CD4-positive, CD25-positive, alpha-beta regulatory T cell (primary cell): ENCODE results near the gene AP2B1. TPM values are rescaled to one million over a fixed set of nuclear protein-coding genes. Genes with fewer than 3 reads are reported as not detected.

Experiments
- ATAC-seq, 2 donors: fragments of 150-1000 bp; cut with Tn5 transposase; one replicate each; pipeline ENCODE4 v1.10.0; 2021; ENCODE audit warnings: low read depth in 2 of 2, moderate number of reproducible peaks in 2 of 2, moderate library complexity in 1 of 2
- DNase-seq, 3 donors: peaks; one replicate each; pipeline versions ENCODE4 v3.0.0 to v3.0.0-alpha.2; 2012 to 2022; ENCODE audit warnings: mixed read lengths in 1 of 3
- H3K27ac ChIP-seq: one replicate; pipeline ENCODE4 v1.7.0; 2013; ENCODE audit warnings: mild to moderate bottlenecking, low read length; ENCODE audit not compliant: insufficient read depth, poor library complexity, severe bottlenecking
- H3K27me3 ChIP-seq: one replicate; pipeline ENCODE4 v1.7.0; 2013; ENCODE audit warnings: low read length; ENCODE audit not compliant: control insufficient read depth, insufficient read depth
- H3K36me3 ChIP-seq: one replicate; pipeline ENCODE4 v1.7.0; 2013; ENCODE audit warnings: mild to moderate bottlenecking, low read length, moderate library complexity; ENCODE audit not compliant: control insufficient read depth, insufficient read depth
- H3K4me1 ChIP-seq: 2 replicates; pipeline ENCODE4 v1.7.0; 2013; ENCODE audit warnings: mild to moderate bottlenecking, low read length; ENCODE audit not compliant: insufficient read depth, control insufficient read depth, poor library complexity, severe bottlenecking
- H3K4me3 ChIP-seq: one replicate; pipeline ENCODE4 v1.7.0; 2013; ENCODE audit warnings: low read depth, mild to moderate bottlenecking, low read length, moderate library complexity
- H3K9me3 ChIP-seq, 2 experiments: 1 replicate in 1 of 2; 2 replicates in 1 of 2; pipeline ENCODE4 v1.7.0; 2013; ENCODE audit warnings: low read length in 2 of 2, mild to moderate bottlenecking in 1 of 2, moderate library complexity in 1 of 2; ENCODE audit not compliant: control insufficient read depth in 2 of 2
- H3K27ac Mint-ChIP-seq, 3 donors: one replicate each; pipeline ENCODE4 v1.8.0; 2020 to 2022; ENCODE audit warnings: mild to moderate bottlenecking in 3 of 3, mixed read lengths in 3 of 3, moderate library complexity in 2 of 3
- H3K27me3 Mint-ChIP-seq: one replicate; pipeline ENCODE4 v1.8.0; 2022; ENCODE audit warnings: mild to moderate bottlenecking, mixed read lengths
- H3K36me3 Mint-ChIP-seq: one replicate; pipeline ENCODE4 v1.8.0; 2020; ENCODE audit warnings: mixed read lengths
- H3K4me1 Mint-ChIP-seq, 4 donors: one replicate each; pipeline ENCODE4 v1.8.0; 2020 to 2022; ENCODE audit warnings: mixed read lengths in 4 of 4, mild to moderate bottlenecking in 1 of 4
- H3K4me3 Mint-ChIP-seq, 4 donors: one replicate each; pipeline ENCODE4 v1.8.0; 2020 to 2022; ENCODE audit warnings: mild to moderate bottlenecking in 4 of 4, mixed read lengths in 4 of 4, moderate library complexity in 3 of 4
- H3K9me3 Mint-ChIP-seq, 7 donors: one replicate each; pipeline ENCODE4 v1.8.0; 2020 to 2022; ENCODE audit warnings: mixed read lengths in 7 of 7, mild to moderate bottlenecking in 3 of 7, moderate library complexity in 2 of 7
- polyA plus RNA-seq, 4 donors: library from polyadenylated mRNA; unstranded; fragments of 300-500 nt; fragmentation: Illumina TruSeq; gene quantifications; one replicate each; pipeline ENCODE4 v1.2.3, GENCODE V29; 2021
- total RNA-seq: library from RNA; stranded (reverse); gene quantifications from one replicate; pipeline ENCODE4 v1.2.3, GENCODE V29; 2022

Gene AP2B1
- total RNA-seq = 133 TPM
- polyA plus RNA-seq = 10 to 100 TPM; 59.8 to 89.2 (median 74.4) TPM

DNA sequence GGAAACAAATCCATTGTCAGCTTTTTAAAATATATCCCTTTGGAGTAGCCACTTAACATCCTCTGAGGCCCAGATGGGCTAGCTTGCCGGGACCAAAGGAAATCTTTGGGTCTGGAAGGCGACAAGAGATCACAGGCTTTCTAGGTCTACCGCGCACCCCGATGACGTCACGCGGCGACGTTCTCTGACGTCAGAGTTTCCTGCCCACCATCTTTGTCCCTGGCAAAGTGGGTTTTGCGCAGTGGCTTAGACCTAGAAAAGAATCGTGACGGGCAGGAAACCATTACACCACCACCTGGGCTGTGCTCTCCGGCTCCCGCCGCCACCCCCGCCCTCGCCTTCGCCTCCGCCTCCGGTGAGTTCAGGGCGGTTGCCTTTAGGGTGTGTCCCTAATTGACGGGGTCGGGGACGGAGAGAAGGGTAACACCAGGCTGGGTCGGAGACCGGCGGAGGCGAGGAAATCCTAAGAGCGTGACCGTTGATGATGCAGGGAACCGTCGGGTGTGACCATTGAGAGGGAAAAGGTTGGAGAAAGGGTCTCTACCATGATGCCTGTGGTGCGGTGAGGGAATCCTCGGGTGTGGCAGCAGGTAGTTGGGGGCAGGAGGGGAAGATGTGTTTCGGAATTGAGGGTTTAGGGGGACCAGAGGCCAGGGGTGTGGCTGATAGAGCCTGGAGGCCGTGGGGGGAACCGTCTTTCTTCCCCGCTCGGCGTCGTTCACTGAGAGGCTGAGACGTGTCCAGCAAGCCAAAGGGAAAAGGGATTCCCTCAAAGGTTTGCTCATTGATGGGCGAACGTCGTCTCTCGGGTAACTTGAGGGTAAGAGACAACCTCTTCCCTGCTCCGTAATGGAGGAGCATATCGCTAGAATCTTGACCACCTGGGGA is at the start of gene AP2B1:
Gene AP2B1 (plus strand): TSS at position 249 of the 888 bp plus-strand sequence. CDS start 6,709 bp downstream, outside the sequence.
- Histone ChIP-seq H3K27ac (peak within 1 kb of the TSS; percentile 91), H3K4me3 (peak within 1 kb of the TSS; percentile 93), H3K27me3 (no peaks in the 10 kb centered on the region), H3K9me3 (no peaks in the 10 kb centered on the region), H3K4me1 (peaks cover 36% of the 10 kb centered on the region), H3K36me3 (no peaks in the 10 kb centered on the region)
- peaks cover 12% of the 10 kb centered on the region for H3K27me3 Mint-ChIP-seq
- H3K36me3 Mint-ChIP-seq = peaks cover 3% of the 10 kb centered on the region
- H3K9me3 Mint-ChIP-seq = no peaks in the 10 kb centered on the region
- H3K4me1 Mint-ChIP-seq = peaks cover 12 to 47% (median 27%) of the 10 kb centered on the region in 4 donors
- ATAC-seq = peak; percentile 99
- H3K4me3 Mint-ChIP-seq = peak within 1 kb of the TSS; percentile 89 to 99 (median 98)
- H3K27ac Mint-ChIP-seq = peak within 1 kb of the TSS; percentile 98 to 100 (median 100)
- DNase-seq = peak; percentile 93 to 98 (median 98)

DNA sequence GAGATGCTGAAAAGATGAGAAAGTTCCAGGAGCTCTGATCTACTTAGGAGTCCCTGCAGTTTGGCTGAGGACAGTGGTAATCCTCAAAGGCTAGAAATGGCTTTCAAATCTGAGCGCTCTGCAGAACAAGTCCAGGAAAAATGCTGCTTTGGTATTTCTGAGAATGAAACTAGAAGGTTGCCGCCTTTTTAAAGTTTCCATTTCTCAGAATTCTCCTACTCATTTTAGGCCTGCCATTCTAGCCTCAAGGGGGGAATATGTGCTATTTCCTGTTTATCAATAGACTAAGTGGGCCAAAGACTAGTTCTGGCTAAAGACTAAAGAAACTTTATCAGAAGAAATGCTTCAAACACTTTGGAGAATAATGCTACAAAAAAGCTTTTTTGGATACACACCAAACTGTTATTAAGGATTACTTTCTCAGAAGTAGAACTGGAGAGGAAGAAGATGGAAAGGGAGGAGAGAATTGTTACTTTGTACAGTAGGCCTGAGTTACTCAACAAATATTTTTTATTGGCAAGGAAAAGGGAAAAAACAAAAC is 49.5 kb upstream of the AP2B1 start, which contains the start of gene SLFN12L:
Gene SLFN12L (minus strand): TSS at position 78 of the 541 bp plus-strand sequence. CDS start 15,314 bp downstream, outside the sequence.
- no peaks in the 10 kb centered on the region for H3K9me3 ChIP-seq
- Mint-ChIP-seq H3K4me1 (peaks cover 31 to 67% (median 48%) of the 10 kb centered on the region in 4 donors), H3K27ac (peak within 1 kb of the TSS; percentile 87 to 100 (median 94)), H3K27me3 (no peaks in the 10 kb centered on the region), H3K9me3 (no peaks in the 10 kb centered on the region), H3K4me3 (peak within 1 kb of the TSS; percentile 89 to 98 (median 94)), H3K36me3 (peaks cover 15% of the 10 kb centered on the region)
- H3K27me3 ChIP-seq = no peaks in the 10 kb centered on the region
- H3K36me3 ChIP-seq = no peaks in the 10 kb centered on the region
- DNase-seq (peak in 2 of 3 donors; percentile 34 to 95), ATAC-seq (peak; percentile 69 to 71)
- H3K4me3 ChIP-seq = peak within 1 kb of the TSS; percentile 97
- peaks cover 85% of the 10 kb centered on the region for H3K4me1 ChIP-seq
- peak within 1 kb of the TSS; percentile 86 for H3K27ac ChIP-seq

DNA sequence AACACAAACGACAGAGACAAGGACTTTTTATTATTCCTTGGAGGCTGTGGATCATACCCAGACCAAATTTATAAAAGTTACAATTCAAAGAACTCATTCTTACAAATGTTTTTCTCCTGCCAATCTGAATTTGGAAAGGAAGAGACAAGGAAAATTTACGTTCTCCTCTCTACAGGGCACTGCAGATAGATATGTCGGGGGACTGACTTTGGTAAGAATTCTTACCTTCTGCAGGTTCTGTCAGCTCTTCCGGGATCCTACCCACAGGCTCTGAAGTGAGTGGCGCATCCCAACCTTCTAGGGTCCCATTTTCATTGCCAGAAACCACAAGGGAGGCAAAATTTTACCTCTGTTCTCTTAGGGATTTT is 47.5 kb upstream of the AP2B1 start:
- no peak for ATAC-seq
- Mint-ChIP-seq H3K27ac (peak overlapping the region; percentile 87 to 99 (median 94)), H3K4me3 (peak overlapping the region; percentile 83 to 98 (median 92)), H3K4me1 (peaks cover 29 to 60% (median 45%) of the 10 kb centered on the region in 4 donors), H3K9me3 (no peaks in the 10 kb centered on the region), H3K27me3 (no peaks in the 10 kb centered on the region), H3K36me3 (peaks cover 7% of the 10 kb centered on the region)
- H3K9me3 ChIP-seq = no peaks in the 10 kb centered on the region
- H3K36me3 ChIP-seq = no peaks in the 10 kb centered on the region
- no peak for DNase-seq
- H3K27me3 ChIP-seq = no peaks in the 10 kb centered on the region
- H3K4me1 ChIP-seq = peaks cover 70% of the 10 kb centered on the region
- peak overlapping the region; percentile 97 for H3K4me3 ChIP-seq
- peak overlapping the region; percentile 86 for H3K27ac ChIP-seq

DNA sequence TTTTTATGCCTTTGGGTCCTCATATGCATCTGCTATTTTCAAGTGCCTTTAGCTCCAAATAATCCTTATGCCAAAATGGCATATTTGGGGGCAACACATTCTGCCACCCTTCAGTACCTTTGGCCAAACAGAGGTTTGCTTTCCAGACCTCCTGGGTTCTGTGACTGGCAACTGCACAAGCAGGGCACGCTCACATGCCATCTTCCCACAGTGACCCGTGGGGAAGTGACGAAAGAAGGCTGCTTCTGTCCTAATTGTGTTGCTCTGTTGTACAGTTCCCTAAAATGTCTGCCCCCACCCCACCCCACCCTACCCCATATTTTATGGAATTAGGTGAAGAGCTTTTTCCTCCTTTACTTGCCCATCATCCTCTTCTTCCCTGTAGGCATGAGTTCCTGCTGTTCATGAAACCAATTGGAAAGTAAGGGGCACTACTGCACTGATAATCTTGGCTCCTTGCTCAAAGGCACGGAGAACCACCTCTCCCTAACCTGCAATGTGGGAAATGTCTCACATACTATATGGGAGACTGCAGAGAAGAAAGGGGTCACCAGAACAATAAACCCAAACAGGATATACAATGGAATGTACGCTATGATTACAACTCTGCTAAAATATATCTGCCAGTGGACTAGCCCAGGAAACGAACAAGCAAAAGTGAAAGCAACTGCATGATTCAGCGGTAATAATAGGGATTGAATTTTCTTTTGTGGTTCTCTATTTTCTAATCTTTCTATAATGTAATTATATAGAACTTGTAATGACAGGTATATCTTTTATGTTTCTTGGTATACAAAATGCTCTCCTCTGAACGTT is 46.3 kb upstream of the AP2B1 start:
- no peaks in the 10 kb centered on the region for H3K27me3 Mint-ChIP-seq

DNA sequence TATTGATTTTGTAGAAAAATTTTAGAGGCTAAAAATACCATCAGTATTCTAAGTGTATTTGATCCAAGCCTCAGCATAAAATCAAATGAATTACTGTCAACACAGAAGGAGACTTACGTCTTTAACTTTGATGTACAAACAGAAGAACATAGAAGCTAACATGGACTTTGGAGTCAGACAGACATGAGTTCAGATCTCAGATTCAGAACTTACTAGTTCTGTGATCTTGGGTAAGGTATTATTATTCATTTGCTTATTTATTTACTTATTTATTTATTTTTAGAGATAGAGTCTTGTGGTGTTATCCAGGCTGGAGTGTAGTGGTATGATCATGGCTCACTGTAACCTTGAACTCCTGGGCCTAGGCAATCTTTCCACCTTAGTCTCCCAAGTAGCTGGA is 45.7 kb upstream of the AP2B1 start:
- Histone ChIP-seq H3K4me1 (peaks cover 52% of the 10 kb centered on the region), H3K9me3 (no peaks in the 10 kb centered on the region), H3K27me3 (no peaks in the 10 kb centered on the region), H3K4me3 (peak overlapping the region; percentile 97), H3K36me3 (no peaks in the 10 kb centered on the region), H3K27ac (peak overlapping the region; percentile 86)
- no peaks in the 10 kb centered on the region for H3K36me3 Mint-ChIP-seq
- peak overlapping the region; percentile 87 to 99 (median 94) for H3K27ac Mint-ChIP-seq
- DNase-seq (no peak), ATAC-seq (no peak)
- H3K4me3 Mint-ChIP-seq = peak overlapping the region; percentile 89 to 96 (median 95)
- no peaks in the 10 kb centered on the region for H3K27me3 Mint-ChIP-seq
- no peaks in the 10 kb centered on the region for H3K9me3 Mint-ChIP-seq
- H3K4me1 Mint-ChIP-seq = peaks cover 33 to 50% (median 41%) of the 10 kb centered on the region in 4 donors

More for the DNA sequence above, 46.3 kb upstream of the AP2B1 start:
- Mint-ChIP-seq H3K36me3 (peaks cover 4% of the 10 kb centered on the region), H3K9me3 (no peaks in the 10 kb centered on the region), H3K27ac (peak overlapping the region; percentile 87 to 99 (median 94)), H3K4me1 (peaks cover 34 to 54% (median 44%) of the 10 kb centered on the region in 4 donors), H3K4me3 (peak overlapping the region; percentile 89 to 96 (median 95))
- peak overlapping the region; percentile 86 for H3K27ac ChIP-seq
- H3K27me3 ChIP-seq = no peaks in the 10 kb centered on the region
- H3K4me3 ChIP-seq = peak overlapping the region; percentile 97
- peak in 2 of 3 donors; percentile 55 to 81 for DNase-seq
- no peaks in the 10 kb centered on the region for H3K36me3 ChIP-seq
- no peaks in the 10 kb centered on the region for H3K9me3 ChIP-seq
- peak; percentile 25 to 44 for ATAC-seq
- H3K4me1 ChIP-seq = peaks cover 59% of the 10 kb centered on the region

DNA sequence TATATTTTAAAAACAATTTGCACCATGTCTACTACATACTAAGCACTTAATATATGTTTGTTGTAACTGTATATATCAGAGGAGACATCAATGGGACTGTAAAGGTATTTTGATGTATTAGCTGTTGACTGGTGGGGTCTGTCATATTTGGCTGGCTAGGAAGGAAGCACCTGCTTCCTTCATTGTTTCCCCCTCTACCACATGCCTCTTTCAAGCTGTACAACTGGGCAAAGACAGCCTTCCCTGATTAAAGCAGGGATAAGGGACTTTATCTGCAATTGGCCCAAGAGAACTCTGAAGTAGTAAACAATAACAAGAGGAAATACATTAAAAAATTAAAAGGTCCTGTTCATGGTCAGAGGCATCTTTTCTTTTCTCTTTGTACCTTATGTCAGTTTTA is 44.1 kb upstream of the AP2B1 start:
- no peak overlapping the region for H3K27ac ChIP-seq
- H3K27me3 ChIP-seq = no peaks in the 10 kb centered on the region
- Mint-ChIP-seq H3K4me3 (peak overlapping the region in 1 of 4 donors; percentile 37), H3K27me3 (no peaks in the 10 kb centered on the region), H3K36me3 (no peaks in the 10 kb centered on the region), H3K9me3 (peaks cover 0 to 2% (median 0%) of the 10 kb centered on the region in 7 donors), H3K4me1 (peaks cover 31 to 45% (median 37%) of the 10 kb centered on the region in 4 donors), H3K27ac (peak overlapping the region in 1 of 3 donors; percentile 9)
- H3K4me3 ChIP-seq = no peak overlapping the region
- DNase-seq (no peak), ATAC-seq (no peak)
- peaks cover 41% of the 10 kb centered on the region for H3K4me1 ChIP-seq
- H3K9me3 ChIP-seq = no peaks in the 10 kb centered on the region
- no peaks in the 10 kb centered on the region for H3K36me3 ChIP-seq

DNA sequence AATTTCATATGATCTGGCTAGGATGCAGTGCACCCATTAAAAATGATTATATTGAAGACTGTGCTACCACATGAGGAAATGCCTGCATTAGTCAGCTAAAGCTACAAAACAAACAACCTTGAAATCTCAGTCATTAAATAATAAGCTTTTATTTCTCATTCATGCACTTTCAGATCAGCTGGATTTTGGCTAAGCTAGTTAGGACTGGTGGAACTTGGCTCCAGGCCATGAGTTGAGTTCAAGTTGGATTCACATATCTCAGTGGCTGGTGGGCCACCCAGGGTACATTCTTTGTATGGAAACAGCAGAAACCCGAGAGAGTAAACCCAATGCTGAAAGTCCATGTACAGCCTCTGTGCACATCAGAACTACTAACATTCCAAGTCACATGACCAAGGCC is 43.3 kb upstream of the AP2B1 start:
- ATAC-seq (no peak), DNase-seq (no peak)
- peak overlapping the region in 1 of 4 donors; percentile 5 for H3K4me3 Mint-ChIP-seq
- Histone ChIP-seq H3K27ac (no peak overlapping the region), H3K9me3 (no peaks in the 10 kb centered on the region), H3K4me3 (no peak overlapping the region), H3K27me3 (no peaks in the 10 kb centered on the region), H3K36me3 (no peaks in the 10 kb centered on the region), H3K4me1 (peaks cover 33% of the 10 kb centered on the region)
- no peaks in the 10 kb centered on the region for H3K27me3 Mint-ChIP-seq
- H3K27ac Mint-ChIP-seq = peak overlapping the region in 1 of 3 donors; percentile 44
- H3K9me3 Mint-ChIP-seq = peaks cover 0 to 2% (median 0%) of the 10 kb centered on the region in 7 donors
- H3K36me3 Mint-ChIP-seq = no peaks in the 10 kb centered on the region
- H3K4me1 Mint-ChIP-seq = peaks cover 25 to 36% (median 29%) of the 10 kb centered on the region in 4 donors
